Testis (tissue), 3 donors: ENCODE results near the gene DZIP1. TPM values are rescaled to one million over a fixed set of nuclear protein-coding genes. Genes with fewer than 3 reads are reported as not detected.

ENCODE experiments used
- DNase-seq: peaks from one replicate; pipeline ENCODE4 v3.0.0-alpha.2; 2019
- H3K27ac ChIP-seq, 2 donors: fragments of 200-600 bp; sonication (generic); one replicate each; pipeline ENCODE4 v1.5.1; 2019
- H3K27me3 ChIP-seq: fragments of 200-600 bp; sonication (generic); one replicate; pipeline ENCODE4 v1.5.1; 2019
- H3K36me3 ChIP-seq: fragments of 200-600 bp; sonication (generic); one replicate; pipeline ENCODE4 v1.5.1; 2017; ENCODE audit warnings: low read depth; ENCODE audit errors: missing control alignments
- H3K4me1 ChIP-seq: fragments of 200-600 bp; sonication (generic); one replicate; pipeline ENCODE4 v1.5.1; 2019
- H3K4me3 ChIP-seq, 2 donors: fragments of 200-600 bp; sonication (generic); one replicate each; pipeline ENCODE4 v1.5.1; 2017 to 2019
- H3K9me3 ChIP-seq: fragments of 200-600 bp; sonication (generic); one replicate; pipeline ENCODE4 v1.5.1; 2017
- CTCF ChIP-seq, 3 experiments: fragments of 450-650 bp in 2 of 3; fragments of 200-600 bp in 1 of 3; sonication (generic) in 1 of 3; IDR thresholded peaks; one replicate each; pipeline ENCODE4 v1.5.1; 2016 to 2019; ENCODE audit warnings: antibody characterized with exemption in 3 of 3, mild to moderate bottlenecking in 2 of 3, moderate library complexity in 1 of 3
- POLR2A ChIP-seq: fragments of 450-650 bp; IDR thresholded peaks from one replicate; pipeline ENCODE4 v1.6.1; 2017; ENCODE audit warnings: antibody characterized with exemption, mild to moderate bottlenecking, moderate library complexity
- WGBS, 2 donors: methylation state at CpG; one replicate each; pipeline ENCODE4 v1.1.5; 2018; 5-methylcytosine and 5-hydroxymethylcytosine counted together
- intact Hi-C: fragments of 100-400 bp; cut with DNase I; formaldehyde crosslinking; loops from one replicate; pipeline ENCODE4 v1.15.1; 2023; ENCODE audit warnings: low total_unique reads
- polyA plus RNA-seq: library from polyadenylated mRNA; stranded (reverse); fragments of 350-450 nt; fragmentation: Illumina TruSeq; extraction: RNeasy Lipid Tissue Mini Kit (QIAGEN cat#74804); gene quantifications from one replicate; pipeline ENCODE4 v1.2.3, GENCODE V29; 2014; ENCODE audit warnings: low read depth, low replicate concordance; ENCODE audit not compliant: insufficient read depth
- total RNA-seq, 2 donors: library from RNA; depleted of rRNA; stranded (reverse); fragments of >200 nt; gene quantifications; one replicate each; pipeline ENCODE4 v1.2.3, GENCODE V29; 2016

Gene DZIP1
- total and polyA plus RNA-seq, 3 donors from 2014 or later = 54.7 to 143 (median 63.7) TPM

GRCh38 chr13:95552208-95552538 is 92.3 kb downstream of the DZIP1 start:
- 22 to 60% methylated on average over 1 to 17 of the region's 17 CpGs for WGBS, 2 donors
- Histone ChIP-seq H3K4me1 (peaks cover 2% of the 10 kb centered on the region), H3K9me3 (no peaks in the 10 kb centered on the region), H3K27me3 (no peaks in the 10 kb centered on the region), H3K4me3 (peak overlapping the region; percentile 34 to 45), H3K27ac (no peak overlapping the region), H3K36me3 (no peaks in the 10 kb centered on the region)
- intact Hi-C loops = no loop called here
- DNase-seq = no peak
- TF ChIP-seq CTCF (IDR thresholded peaks at IDR 0.05) = no peak
- TF ChIP-seq POLR2A = no peak

- intact Hi-C loops = no loop called here
- no peaks in the 10 kb centered on the region for H3K4me1 ChIP-seq
- H3K27me3 ChIP-seq = no peaks in the 10 kb centered on the region
- TF ChIP-seq CTCF (IDR thresholded peaks at IDR 0.05) = no peak
- no peak for TF ChIP-seq POLR2A
- H3K4me3 ChIP-seq = no peak overlapping the region
- H3K27ac ChIP-seq = no peak overlapping the region
- 62 to 72% methylated on average over 6 of the region's 6 CpGs for WGBS, 2 donors
- H3K9me3 ChIP-seq = no peaks in the 10 kb centered on the region
- no peak for DNase-seq
- H3K36me3 ChIP-seq = no peaks in the 10 kb centered on the region
Observed at GRCh38 chr13:95547531-95548167, 96.9 kb downstream of the DZIP1 start.

- TF ChIP-seq POLR2A = no peak
- TF ChIP-seq CTCF (IDR thresholded peaks at IDR 0.05) = no peak
- Histone ChIP-seq H3K4me3 (no peak overlapping the region), H3K27me3 (no peaks in the 10 kb centered on the region), H3K9me3 (no peaks in the 10 kb centered on the region), H3K27ac (no peak overlapping the region), H3K4me1 (no peaks in the 10 kb centered on the region), H3K36me3 (no peaks in the 10 kb centered on the region)
- no peak for DNase-seq
- 44 to 66% methylated on average over 2 of the region's 3 CpGs for WGBS, 2 donors
- intact Hi-C loops = no loop called here
Observed at GRCh38 chr13:95546919-95547318, 97.6 kb downstream of the DZIP1 start.

GRCh38 chr13:95544293-95544692 is 100.2 kb downstream of the DZIP1 start:
- intact Hi-C loops = no loop called here
- TF ChIP-seq CTCF (IDR thresholded peaks at IDR 0.05) = no peak
- TF ChIP-seq POLR2A = no peak
- no peak for DNase-seq
- no peaks in the 10 kb centered on the region for H3K9me3 ChIP-seq
- no peak overlapping the region for H3K27ac ChIP-seq
- no peak overlapping the region for H3K4me3 ChIP-seq
- no peaks in the 10 kb centered on the region for H3K27me3 ChIP-seq
- no peaks in the 10 kb centered on the region for H3K36me3 ChIP-seq
- whole genome bisulfite sequencing, 2 donors = 81% methylated on average over 2 of the region's 2 CpGs
- H3K4me1 ChIP-seq = no peaks in the 10 kb centered on the region

- H3K9me3 ChIP-seq = no peaks in the 10 kb centered on the region
- no peak overlapping the region for H3K4me3 ChIP-seq
- no peaks in the 10 kb centered on the region for H3K36me3 ChIP-seq
- intact Hi-C loops = no loop called here
- no peaks in the 10 kb centered on the region for H3K4me1 ChIP-seq
- no peak for TF ChIP-seq CTCF (IDR thresholded peaks at IDR 0.05)
- TF ChIP-seq POLR2A = no peak
- no peak overlapping the region for H3K27ac ChIP-seq
- no peak for DNase-seq
- no peaks in the 10 kb centered on the region for H3K27me3 ChIP-seq
- WGBS, 2 donors = 91 to 94% methylated on average over 8 of the region's 8 CpGs
Observed at GRCh38 chr13:95541911-95542474, 102.5 kb downstream of the DZIP1 start.
